CD4-positive, alpha-beta T cell treated with Interleukin-6 for 4 hours (primary cell): ENCODE data around the gene ATF7IP.
"Not testable (repeated sequence)": the region's sequence is repeated elsewhere in the genome, so short reads cannot be mapped to it uniquely, and the experiment has no call there.

ENCODE experiments used
- DNase-seq: peaks from one replicate; pipeline ENCODE4 v3.0.0-alpha.2; 2020; ENCODE audit warnings: mixed read lengths

ATF7IP gene

DNA sequence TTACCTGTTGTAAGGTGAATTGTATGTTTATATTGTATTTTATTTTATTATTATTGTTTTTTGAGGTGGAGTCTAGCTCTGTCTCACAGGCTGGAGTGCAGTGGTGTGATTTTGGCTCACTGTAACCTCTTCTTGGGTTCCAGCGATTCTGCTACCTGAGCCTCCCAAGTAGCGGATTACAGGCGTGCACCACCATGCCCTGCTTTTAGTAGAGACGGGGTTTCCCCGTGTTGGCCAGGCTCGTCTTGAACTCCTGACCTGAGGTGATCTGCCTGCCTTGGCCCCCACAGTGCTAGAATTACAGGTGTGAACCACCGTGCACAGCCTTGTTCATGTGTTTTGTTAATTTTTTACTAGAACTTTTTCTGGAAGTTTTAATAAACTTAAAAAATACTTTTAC lies 3.8 kb downstream of the ATF7IP start:
- DNase-seq: no peak

DNA sequence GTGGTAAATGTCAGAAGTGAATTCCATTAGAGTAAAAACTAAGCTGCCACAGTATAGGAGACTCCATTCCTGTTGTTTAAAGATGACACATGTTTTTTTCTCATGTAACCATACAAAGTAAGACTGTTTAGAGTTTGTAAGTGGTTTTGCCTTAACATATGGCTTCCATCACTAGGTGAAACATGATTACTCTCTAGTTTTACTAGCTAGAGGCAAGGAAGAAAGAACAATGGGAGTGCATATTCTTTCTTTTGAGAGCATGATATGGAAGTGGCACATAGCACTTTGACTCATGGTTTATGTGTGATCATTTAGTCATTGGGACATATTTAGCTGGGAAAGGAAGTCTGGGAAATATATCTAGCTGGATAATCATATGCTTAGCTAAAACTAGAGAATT lies 7.7 kb downstream of the ATF7IP start:
- no peak for DNase-seq

DNA sequence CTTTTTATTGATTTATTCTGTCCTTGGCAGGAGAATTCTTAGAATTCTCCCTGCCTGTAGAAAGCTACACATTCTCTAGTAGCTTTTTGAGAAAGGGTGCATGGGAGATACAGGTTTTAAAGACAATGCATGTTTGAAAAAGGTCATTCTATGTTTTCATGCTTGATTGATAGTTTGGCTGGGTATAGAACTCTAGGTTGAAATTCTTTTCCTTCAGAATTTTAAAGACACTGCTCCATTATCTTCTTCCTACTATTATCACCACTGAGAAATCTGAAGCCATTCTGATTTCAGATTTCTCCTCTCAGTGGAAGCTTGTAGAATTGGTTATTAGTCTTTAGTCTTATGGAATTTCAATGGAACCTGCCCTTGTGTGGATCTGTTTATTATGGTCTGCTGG lies 14.0 kb downstream of the ATF7IP start:
- DNase-seq: no peak

DNA sequence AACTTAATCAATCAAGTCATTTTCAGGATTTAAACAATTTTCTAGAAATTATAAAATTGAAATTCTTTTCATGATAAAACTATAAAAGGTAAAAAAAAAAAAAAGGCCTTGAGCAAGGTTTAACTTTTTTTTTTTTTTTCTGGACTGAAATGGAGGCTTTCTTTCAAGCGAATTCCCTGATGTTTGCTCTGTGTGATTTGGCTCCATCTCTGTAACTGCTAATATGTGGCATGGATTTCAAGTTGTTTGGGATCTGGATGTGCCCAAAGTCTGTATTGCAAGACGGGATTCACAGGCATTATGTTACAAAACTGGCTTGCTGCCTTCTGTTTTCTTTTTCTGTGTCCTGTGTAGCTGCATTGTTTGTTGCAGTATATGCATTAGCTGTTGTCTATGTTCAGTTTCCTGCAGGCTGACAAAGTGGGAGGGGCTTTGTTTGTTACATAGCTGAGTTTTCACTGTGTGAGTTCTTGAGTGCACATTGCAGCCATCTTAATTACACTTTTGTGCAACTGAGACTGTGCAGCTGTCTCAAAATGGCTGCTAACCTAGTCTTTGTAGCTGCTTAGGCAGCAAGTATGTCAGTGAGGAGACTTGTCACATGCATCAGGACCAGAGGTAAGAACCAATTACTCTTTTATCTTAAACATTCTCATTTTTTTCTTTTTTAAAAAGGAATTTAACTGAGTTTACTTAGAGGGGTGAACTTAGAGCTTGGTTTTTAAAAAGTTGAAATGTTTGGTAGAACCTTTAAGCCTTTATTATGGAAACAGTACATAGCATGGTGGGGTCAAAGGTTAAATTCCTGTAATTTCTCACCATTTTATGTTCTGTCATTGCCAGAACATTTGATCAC lies 19.5 kb downstream of the ATF7IP start:
- peak; percentile 62 for DNase-seq

DNA sequence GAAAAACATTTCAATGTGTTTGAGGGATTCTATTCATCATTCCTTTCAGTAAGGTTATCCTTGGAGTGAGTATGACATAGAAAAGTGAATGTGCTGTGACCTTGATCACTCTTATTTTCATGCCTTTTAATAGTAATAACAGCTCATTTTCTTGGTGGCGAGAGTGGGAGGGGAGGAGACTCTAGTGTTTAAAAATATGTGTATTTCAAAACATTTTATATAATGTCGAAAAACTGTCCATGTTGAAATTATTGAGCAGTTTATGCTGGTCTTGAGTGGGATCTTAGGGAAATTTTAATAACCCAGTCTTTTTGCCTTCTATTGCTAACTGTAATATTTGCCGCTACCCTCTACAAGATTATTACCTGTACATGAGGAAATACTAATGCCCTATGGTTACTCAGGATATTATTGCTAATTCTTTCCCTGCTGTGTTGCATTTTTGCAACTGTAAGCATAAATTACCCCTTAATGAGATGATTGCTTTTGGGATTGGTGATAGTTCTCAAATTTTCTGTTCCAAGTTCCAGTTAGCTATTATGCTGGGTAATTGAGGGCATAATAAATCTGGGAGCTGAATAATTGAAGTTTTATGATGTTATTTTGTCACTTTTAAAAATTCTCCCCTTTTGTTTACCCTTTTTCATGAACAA lies 21.9 kb downstream of the ATF7IP start:
- DNase-seq: no peak

DNA sequence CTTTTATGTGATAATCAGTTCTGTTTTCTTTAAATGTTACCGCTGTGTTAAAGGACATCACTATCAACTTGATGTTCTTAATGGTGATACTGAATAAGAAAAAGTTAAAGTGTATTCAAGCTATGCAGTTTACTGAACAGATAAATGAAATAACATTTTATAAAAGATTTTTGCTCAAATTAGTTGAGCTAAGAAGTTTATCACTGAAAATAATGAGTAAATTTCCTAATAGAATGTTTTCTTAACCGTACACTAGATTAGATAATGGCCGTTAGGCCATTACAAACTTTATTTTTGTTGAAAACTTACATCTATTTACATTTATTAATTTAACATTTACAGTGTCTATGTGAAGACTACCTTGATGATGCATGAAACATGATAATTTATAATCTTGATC lies 25.0 kb downstream of the ATF7IP start:
- no peak for DNase-seq

DNA sequence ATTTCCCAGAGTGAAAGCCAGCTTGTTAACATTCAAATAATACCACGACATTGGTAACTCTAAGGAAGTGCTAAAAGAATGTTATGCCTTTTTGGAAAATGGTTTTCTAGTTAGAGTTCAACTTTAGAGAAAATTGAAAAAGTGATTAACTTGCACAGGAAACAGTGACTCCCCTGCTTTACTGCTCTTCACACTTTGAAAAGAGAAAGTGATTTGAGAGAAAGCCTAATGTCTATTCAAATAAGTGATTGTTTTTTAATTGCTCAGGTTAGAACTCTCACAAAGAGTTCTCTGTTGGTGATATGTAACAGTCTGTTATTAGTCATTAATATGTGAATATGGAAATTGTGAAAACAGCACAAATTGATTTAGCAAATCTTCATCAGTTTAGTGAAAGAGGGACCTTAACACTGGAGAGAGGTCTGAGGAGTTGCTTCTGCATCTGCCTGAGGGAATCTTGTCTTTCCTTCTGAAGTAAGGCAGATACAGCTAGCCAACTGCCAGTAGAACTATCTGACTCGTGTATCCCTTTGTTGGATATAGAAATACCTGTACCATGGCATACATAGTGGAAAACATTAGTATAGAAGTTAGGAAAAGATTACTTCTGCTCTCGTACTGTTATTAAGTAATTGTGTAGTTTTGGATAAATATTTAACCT lies 25.5 kb downstream of the ATF7IP start:
- no peak for DNase-seq

DNA sequence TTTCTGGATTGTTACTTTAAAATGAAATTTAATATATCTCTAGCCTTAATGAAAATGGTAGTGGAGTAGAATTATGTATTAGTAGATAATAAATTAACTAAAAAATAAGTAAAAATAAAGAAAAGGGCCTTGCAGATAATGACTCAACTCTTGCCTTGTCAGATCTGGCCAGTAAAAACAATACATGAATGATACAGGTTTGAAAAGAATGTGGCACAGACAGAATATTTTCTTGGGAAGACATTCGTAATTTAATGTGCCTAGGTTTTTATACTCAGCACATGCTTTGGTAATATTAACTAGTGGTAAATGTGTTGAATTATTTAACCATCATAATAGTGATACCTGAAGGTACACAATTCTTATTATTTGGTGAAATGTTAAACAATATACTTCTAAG lies 28.3 kb downstream of the ATF7IP start:
- DNase-seq: no peak

DNA sequence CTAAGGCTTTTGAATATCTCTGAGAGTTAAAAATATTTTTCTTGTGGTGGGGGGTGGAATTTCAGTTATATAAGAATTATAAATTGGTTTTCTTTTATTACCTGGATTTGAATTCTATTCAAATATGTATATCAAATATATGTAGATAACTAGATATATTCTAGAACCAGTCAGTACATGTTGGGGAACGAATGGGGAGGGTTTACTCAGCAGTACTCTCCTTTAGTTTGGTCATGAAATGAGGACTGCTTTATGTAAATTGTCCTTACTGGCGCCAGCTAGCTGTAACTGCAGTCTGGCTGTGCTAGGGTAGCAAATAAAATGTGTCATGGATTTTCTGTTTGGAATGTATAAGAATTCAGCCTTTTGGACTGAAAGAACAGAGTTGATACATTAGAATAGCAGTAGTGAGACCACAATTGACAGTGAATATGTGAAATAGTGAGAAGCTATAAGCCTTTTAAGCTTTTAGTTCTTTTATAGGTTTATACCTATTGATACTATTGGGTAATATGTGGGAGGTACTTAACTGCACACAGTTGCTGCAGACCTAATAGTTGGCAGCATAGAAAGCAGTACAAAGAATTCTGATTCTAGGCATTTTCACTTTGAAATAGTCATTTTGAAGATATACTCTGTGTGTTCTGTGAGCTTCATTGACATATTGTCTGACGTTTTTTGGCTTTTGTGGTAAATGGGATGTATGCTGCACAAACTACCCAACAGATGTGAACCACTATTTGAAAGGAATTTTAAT lies 29.0 kb downstream of the ATF7IP start:
- peak; percentile 38 for DNase-seq

DNA sequence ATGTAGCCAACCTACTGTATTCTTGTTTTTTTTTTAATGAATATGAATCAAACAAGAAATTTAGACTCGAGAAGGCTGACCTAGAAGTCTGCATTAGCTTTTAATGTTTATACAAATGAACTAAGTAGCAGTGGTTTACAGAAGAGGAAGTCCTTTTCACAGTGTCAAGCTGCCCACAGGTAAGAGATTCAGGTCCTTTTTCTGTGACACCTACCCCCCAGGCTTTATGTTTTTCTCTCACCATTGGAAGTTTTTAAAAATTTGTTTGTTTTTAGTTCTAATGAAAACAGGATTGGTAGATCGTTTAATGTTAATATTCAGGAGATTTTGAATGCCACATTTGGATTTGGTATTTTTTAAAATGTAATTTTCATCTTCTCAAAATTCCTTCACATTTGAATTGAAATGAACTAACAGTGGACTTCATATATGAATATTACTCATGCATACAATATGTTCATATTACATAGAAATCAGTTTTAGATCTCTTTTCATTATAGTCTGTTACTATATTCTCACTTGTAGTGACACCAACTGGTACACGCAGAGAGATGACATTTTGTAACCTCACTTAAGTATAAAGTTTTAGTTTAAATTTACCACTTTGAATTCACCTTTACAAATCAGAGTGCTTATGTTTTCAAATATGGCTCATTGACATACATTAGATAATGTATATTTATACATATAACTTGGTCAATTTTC lies 29.7 kb downstream of the ATF7IP start:
- DNase-seq: no peak

DNA sequence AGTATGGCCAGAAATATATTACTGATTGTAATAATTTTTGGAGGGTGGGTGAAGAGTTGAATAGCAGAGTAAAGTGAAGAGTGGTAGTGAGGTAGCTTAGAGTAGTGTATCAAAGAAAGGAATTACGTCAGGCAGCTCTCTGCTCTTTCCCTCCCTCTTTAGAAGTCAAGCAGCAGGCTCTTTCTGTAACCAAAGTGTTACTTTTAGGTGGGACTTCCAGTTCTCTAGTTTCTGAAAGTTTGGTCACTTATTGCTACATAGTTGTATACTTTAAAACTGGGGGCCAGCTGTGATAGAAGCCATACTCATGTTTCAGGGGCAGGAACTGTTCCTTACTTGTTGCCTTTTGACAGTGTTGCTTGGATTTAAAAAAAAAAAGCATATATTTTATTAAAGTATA lies 30.6 kb downstream of the ATF7IP start:
- DNase-seq: no peak

DNA sequence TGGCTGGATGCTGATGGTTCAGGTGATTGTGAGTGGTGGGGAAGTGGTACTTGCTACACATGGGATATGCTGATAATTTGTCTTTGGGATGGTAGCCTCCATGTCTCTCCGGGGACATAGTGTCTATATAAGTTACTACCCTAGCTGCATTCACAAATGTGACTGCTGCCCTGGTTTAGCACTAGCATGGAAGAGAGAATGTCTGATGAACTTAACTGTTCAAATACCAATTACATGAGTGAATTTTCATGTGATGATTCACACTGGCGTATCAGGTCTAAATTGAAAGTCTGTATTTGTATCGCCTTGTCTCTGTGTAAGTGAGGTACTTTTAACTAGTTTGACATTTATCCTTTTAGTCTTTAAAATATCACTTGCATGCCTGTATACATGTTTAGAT lies 34.4 kb downstream of the ATF7IP start:
- peak; percentile 20 for DNase-seq

DNA sequence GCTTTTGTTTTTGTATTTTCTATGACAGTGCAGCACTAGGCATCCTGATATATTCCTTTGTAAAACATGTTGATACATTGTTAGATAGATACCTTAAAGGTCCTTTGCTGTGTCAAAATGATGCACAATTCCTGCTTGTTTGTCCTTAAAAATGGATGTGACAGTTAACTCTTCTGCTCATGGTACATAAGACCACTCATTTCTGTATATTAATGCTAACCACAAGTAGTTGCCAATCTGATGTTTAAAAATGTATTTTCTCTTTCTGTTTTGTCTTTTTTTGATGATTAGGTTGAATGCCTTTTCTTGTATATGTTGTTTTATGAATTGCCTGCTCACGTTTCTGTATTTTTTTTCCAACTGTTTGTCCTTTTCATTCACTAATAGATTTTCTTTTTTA lies 35.1 kb downstream of the ATF7IP start:
- no peak for DNase-seq

DNA sequence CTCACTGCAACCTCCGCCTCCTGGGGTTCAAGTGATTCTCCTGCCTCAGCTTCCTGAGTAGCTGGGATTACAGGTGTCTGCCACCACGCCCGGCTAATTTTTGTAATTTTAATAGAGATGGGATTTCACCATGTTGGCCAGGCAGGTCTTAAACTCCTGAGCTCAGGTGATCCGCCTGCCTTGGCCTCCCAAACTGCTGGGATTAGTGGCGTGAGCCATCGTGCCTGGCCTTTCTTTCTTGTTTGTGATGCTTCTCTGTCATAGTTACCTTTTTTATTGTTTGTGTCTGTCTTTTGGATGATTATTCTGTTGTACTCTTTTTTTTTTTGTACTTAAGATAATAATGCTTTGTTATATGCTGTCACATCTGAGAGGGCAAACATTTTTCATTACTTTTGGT lies 35.8 kb downstream of the ATF7IP start:
- not testable (repeated sequence) for DNase-seq

DNA sequence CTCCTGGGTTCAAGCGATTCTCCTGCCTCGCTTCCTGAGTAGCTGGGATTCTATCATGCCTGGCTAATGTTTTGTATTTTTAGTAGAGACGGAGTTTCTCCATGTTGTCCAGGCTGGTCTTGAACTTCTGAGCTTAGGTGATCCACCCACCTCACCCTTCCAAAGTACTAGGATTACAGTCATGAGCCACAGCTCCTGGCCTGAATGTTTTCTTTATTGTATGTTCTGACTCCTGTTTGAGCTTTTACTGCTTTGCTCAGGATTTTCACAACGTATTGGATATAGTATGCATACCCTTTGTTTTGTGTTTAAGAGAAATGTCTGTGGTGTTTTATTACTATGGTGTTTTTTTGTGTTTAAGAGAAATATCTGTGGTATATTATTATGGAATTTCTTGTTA lies 37.2 kb downstream of the ATF7IP start:
- no peak for DNase-seq

DNA sequence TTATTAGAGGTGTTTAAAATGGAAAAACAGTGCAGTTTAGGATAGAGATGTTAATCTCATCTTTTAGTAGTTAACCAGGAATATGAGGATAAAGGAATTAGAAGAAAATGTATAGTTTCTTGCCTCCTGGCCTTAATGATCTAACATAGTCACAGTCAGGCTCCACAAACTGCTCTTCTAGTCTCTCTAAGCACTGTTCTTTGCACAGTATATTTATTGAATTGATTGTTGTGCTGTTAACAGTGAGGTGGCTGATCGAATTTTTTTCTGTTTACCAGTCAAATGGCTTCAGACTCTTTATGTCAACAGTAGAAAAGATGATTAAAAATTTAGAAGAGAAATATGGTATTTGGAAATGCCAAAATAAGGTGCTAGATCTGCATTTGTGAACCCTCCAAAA lies 37.8 kb downstream of the ATF7IP start:
- DNase-seq: no peak

DNA sequence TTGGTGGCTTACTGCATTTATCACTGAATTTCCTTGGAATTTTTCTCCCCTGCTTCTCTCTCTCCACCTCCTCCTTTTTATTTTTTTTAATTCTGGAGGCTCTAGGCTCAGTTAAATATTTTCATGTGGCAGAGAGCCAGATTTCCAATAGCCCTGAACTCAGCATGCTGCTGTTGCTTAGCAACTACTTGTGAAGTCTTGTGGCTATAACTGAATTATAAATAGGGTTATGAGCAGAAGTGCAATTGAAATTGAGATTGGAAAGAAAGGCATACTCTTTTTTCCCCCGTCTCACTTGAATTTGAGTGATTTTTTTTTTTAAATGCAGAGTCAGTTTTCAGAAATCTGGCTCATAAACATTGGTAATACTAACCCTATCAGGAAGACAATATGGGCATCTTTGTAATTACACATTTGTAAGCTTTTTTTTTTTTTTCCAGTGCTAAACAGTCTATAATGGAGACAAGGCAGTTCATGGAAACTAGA lies 38.3 kb downstream of the ATF7IP start:
- DNase-seq: no peak

DNA sequence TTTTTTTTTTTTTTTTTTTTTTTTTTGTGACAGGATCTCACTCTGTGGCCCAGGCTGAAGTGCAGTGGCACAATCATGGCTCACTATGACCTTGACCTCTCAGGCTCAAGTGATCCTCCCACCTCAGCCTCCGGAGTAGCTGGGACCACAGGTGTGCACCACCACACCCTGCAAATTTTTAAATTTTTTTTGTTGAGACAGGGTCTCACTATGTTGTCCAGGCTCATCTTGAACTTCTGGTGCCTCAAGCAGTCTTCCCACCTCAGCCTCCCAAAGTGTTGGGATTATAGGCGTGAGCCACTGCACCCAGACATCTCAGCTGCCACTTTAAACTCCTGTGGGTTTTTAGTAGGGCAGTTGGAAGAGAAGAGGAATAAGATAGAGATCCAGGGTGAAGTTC lies 39.9 kb downstream of the ATF7IP start:
- DNase-seq: not testable (repeated sequence)

DNA sequence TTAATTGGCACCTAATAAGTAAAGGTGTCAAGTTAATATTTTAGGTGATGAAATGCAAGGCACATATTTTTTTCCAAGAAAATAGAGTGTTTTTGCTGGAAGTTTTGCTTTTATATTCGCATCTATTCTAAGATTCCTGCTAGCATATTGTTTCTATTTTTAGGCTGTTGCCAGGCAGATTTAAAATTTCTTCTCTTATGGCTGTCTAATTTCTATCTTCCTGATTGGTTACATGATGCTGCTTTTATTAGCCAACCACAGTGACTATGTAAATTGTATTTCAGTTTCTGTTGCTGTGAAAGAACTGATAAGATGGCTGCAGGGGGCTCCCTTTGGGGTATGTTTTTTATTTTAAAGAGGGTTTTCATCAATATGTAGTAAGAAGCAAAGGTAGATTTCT lies 42.7 kb downstream of the ATF7IP start:
- DNase-seq: no peak

DNA sequence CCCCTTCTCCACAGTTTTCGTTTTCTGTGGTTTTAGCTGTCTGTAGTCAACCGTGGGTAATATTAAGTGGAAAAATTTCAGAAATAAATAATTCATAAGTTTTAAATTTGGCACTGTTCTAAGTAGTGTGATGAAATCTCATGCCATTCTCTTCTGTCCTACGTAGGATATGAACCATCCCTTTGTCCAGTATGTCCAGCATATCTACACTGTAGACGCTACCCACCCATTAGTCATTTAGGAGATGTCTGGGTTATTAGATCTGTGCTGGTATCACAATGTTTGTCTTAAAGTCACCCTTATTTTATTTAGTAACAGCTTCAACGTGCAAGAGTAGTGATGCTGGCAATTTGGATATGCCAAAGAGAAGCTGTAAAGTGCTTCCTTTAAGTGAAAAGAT lies 44.7 kb downstream of the ATF7IP start:
- DNase-seq: no peak

DNA sequence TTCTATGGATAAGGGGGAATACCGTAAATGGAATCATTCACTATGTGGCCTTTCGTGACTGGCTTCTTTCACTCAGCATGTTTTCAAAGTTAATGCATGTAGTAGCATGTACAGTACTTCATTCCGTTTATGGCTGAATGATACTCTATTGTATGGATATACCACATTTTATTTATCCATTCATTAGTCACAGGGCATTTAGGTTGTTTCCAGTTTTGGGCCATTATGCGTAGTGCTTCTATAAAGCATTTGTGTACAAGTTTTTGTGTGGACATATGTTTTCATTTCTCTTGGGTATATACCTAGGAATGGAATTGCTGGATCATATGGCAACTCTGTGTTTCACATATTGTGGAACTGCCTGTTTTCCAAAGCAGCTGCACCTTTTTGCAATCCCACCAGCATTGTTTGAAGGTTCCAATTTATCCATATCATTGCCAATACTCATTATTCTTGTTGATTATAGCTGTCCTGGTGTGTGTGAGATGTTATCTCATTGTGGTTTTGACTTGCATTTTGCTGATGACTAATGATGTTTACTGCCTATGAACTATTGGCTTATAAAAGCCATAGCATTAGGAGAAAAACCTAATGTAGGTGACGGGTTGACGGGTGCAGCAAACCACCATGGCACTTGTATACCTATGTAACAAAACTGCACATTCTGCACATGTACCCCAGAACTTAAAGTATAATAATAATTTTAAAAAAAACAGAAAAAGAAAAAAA lies 45.5 kb downstream of the ATF7IP start:
- DNase-seq: peak; percentile 33

DNA sequence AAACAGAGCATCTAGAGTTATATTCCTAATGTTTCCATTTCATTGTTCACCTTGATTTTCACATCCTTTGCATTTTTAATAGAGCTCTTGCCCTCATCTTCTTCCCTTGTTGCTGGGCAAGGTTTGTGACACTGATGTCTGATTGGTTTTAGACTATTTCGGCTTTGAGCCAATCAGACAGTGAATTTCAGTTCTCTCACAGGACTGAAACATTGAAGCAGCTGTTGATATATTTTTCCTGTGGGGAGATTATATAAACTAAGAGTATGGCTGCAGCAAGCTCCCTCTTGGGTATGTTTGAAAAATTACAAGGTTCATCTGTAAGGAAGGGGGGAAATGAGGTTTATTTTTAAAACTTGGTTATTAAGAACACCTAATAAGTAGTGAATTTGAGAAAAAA lies 51.2 kb downstream of the ATF7IP start:
- peak; percentile 35 for DNase-seq
